IMR-90 (cell line): ENCODE measurements around the gene ESRP2. TPM values are rescaled to one million over a fixed set of nuclear protein-coding genes. Genes with fewer than 3 reads are reported as not detected.

Experiments
- ATAC-seq: fragments of 200-7000 bp; cut with Tn5 transposase; 2 replicates; pipeline ENCODE4 v1.9.1; 2020; ENCODE audit warnings: low read depth, mild to moderate bottlenecking, moderate library complexity
- BruUV-seq: library from RNA; stranded (reverse); fragments of 400-500 nt; replicated peaks from 2 replicates; lab custom pipeline; 2021; lab: Mats Ljungman, UMichigan
- CTCF ChIA-PET: fragments of 300-600 bp; formaldehyde crosslinking; extraction: SDS; loops from one replicate; lab custom pipeline; 2021; ENCODE audit warnings: antibody characterized with exemption; lab: Yijun Ruan, JAX
- POLR2A ChIA-PET: fragments of 300-600 bp; sonication (Branson Sonifier 250); formaldehyde crosslinking; loops from one replicate; lab custom pipeline; 2022; ENCODE audit warnings: antibody characterized with exemption; ENCODE audit not compliant: unreplicated experiment; lab: Charles Lee
- DNase-seq: peaks from one replicate; pipeline ENCODE4 v3.0.0; 2013
- H2AFZ ChIP-seq: replicated peaks from 2 replicates; pipeline ENCODE3; 2013; ENCODE audit warnings: low read length, mild to moderate bottlenecking; ENCODE audit not compliant: poor library complexity
- H2AK5ac ChIP-seq: 2 replicates; pipeline ENCODE4 v1.6.1; 2013; ENCODE audit warnings: low read depth, low read length, inconsistent platforms
- H2AK9ac ChIP-seq: replicated peaks from 2 replicates; pipeline ENCODE3; 2013; ENCODE audit warnings: mild to moderate bottlenecking, low read depth, low read length, moderate library complexity; ENCODE audit not compliant: poor library complexity
- H2BK120ac ChIP-seq: 2 replicates; pipeline ENCODE4 v1.6.1; 2013; ENCODE audit warnings: low read depth, low read length, inconsistent platforms
- H2BK15ac ChIP-seq: 3 replicates; pipeline ENCODE4 v1.6.1; 2013; ENCODE audit warnings: low read depth, low read length, inconsistent platforms
- H2BK20ac ChIP-seq: 2 replicates; pipeline ENCODE4 v1.6.1; 2013; ENCODE audit warnings: low read depth, mild to moderate bottlenecking, inconsistent platforms, low read length, moderate library complexity
- H2BK5ac ChIP-seq: 2 replicates; pipeline ENCODE4 v1.6.1; 2013; ENCODE audit warnings: mild to moderate bottlenecking, low read depth, low read length, inconsistent platforms; ENCODE audit not compliant: poor library complexity, severe bottlenecking
- H3K14ac ChIP-seq: replicated peaks from 2 replicates; pipeline ENCODE4 v1.6.1; 2013; ENCODE audit warnings: low read depth, low read length, inconsistent platforms
- H3K18ac ChIP-seq: 2 replicates; pipeline ENCODE4 v1.6.1; 2013; ENCODE audit warnings: low read depth, low read length, control low read depth
- H3K23ac ChIP-seq: 2 replicates; pipeline ENCODE4 v1.6.1; 2013; ENCODE audit warnings: low read depth, low read length, inconsistent platforms
- H3K27ac ChIP-seq: 2 replicates; pipeline ENCODE4 v1.5.1; 2013; ENCODE audit warnings: mild to moderate bottlenecking, control low read depth, low read length; ENCODE audit not compliant: insufficient read depth
- H3K27me3 ChIP-seq: 2 replicates; pipeline ENCODE4 v1.6.1; 2013; ENCODE audit warnings: low read length; ENCODE audit not compliant: control insufficient read depth, insufficient read depth
- H3K36me3 ChIP-seq: 2 replicates; pipeline ENCODE4 v1.6.1; 2013; ENCODE audit warnings: low read length, mixed read lengths; ENCODE audit not compliant: control insufficient read depth, insufficient read depth
- H3K4ac ChIP-seq: 2 replicates; pipeline ENCODE4 v1.6.1; 2013; ENCODE audit warnings: low read depth, low read length, inconsistent platforms
- H3K4me1 ChIP-seq: 2 replicates; pipeline ENCODE4 v1.6.1; 2013; ENCODE audit warnings: low read length, mixed read lengths; ENCODE audit not compliant: control insufficient read depth, insufficient read depth
- H3K4me2 ChIP-seq: 2 replicates; pipeline ENCODE4 v1.6.1; 2013; ENCODE audit warnings: low read depth, mild to moderate bottlenecking, control low read depth, low read length, moderate library complexity
- H3K4me3 ChIP-seq: 2 replicates; pipeline ENCODE4 v1.5.1; 2013; ENCODE audit warnings: low read depth, mild to moderate bottlenecking, control low read depth, low read length, moderate library complexity; ENCODE audit not compliant: insufficient read depth
- H3K56ac ChIP-seq: 2 replicates; pipeline ENCODE4 v1.6.1; 2013; ENCODE audit warnings: low read length, inconsistent platforms; ENCODE audit not compliant: insufficient read depth; ENCODE audit errors: extremely low read depth
- H3K79me1 ChIP-seq, 2 experiments: 2 replicates each; pipeline ENCODE4 v1.6.1; 2013; ENCODE audit warnings: low read length in 2 of 2, inconsistent platforms in 1 of 2, low read depth in 1 of 2
- H3K9ac ChIP-seq: 2 replicates; pipeline ENCODE4 v1.6.1; 2013; ENCODE audit warnings: low read depth, low read length, control low read depth
- H3K9me1 ChIP-seq: 2 replicates; pipeline ENCODE4 v1.6.1; 2013; ENCODE audit warnings: low read length, inconsistent platforms; ENCODE audit not compliant: insufficient read depth
- H3K9me3 ChIP-seq: 2 replicates; pipeline ENCODE4 v1.6.1; 2013; ENCODE audit warnings: low read length; ENCODE audit not compliant: control insufficient read depth, insufficient read depth
- H4K20me1 ChIP-seq: 2 replicates; pipeline ENCODE4 v1.6.1; 2013; ENCODE audit warnings: low read length, inconsistent platforms; ENCODE audit not compliant: insufficient read depth
- H4K5ac ChIP-seq: 2 replicates; pipeline ENCODE4 v1.6.1; 2013; ENCODE audit warnings: mild to moderate bottlenecking, low read depth, low read length, control low read depth
- H4K8ac ChIP-seq, 2 experiments: 2 replicates each; pipeline ENCODE4 v1.6.1; 2013; ENCODE audit warnings: low read depth in 2 of 2, low read length in 2 of 2, control low read depth in 1 of 2, inconsistent platforms in 1 of 2
- H4K91ac ChIP-seq: 2 replicates; pipeline ENCODE4 v1.6.1; 2013; ENCODE audit warnings: low read depth, low read length, inconsistent platforms; ENCODE audit not compliant: insufficient read depth
- BHLHE40 ChIP-seq: fragments of 150-350 bp; IDR thresholded peaks from 2 replicates; pipeline ENCODE4 v1.6.1; 2016; ENCODE audit warnings: mild to moderate bottlenecking, low read depth, low read length
- CEBPB ChIP-seq: IDR thresholded peaks from 2 replicates; pipeline ENCODE4 v1.6.1; 2012; ENCODE audit warnings: low read depth, low read length, improper control_type of control experiment
- CHD1 ChIP-seq: IDR thresholded peaks from 2 replicates; pipeline ENCODE4 v1.6.1; 2012; ENCODE audit warnings: low read depth, low read length, improper control_type of control experiment
- FOS ChIP-seq: fragments of 150-350 bp; IDR thresholded peaks from 2 replicates; pipeline ENCODE4 v1.6.1; 2016; ENCODE audit warnings: low read depth, low read length
- MAFK ChIP-seq: IDR thresholded peaks from 2 replicates; pipeline ENCODE4 v1.6.1; 2012; ENCODE audit warnings: low read depth, low read length, improper control_type of control experiment
- MAZ ChIP-seq: IDR thresholded peaks from 2 replicates; pipeline ENCODE4 v1.6.1; 2012; ENCODE audit warnings: low read depth, mild to moderate bottlenecking, low read length, improper control_type of control experiment, moderate library complexity, borderline replicate concordance
- MXI1 ChIP-seq: IDR thresholded peaks from 2 replicates; pipeline ENCODE4 v1.6.1; 2012; ENCODE audit warnings: low read depth, mild to moderate bottlenecking, low read length, moderate library complexity, borderline replicate concordance
- NFE2L2 ChIP-seq: fragments of 150-350 bp; IDR thresholded peaks from 2 replicates; pipeline ENCODE4 v1.6.1; 2016; ENCODE audit warnings: low read depth, mild to moderate bottlenecking, low read length
- RCOR1 ChIP-seq: IDR thresholded peaks from 2 replicates; pipeline ENCODE4 v1.6.1; 2012; ENCODE audit warnings: mild to moderate bottlenecking, low read length, improper control_type of control experiment; ENCODE audit not compliant: insufficient replicate concordance
- RFX5 ChIP-seq: IDR thresholded peaks from 2 replicates; pipeline ENCODE4 v1.8.0; 2012; ENCODE audit warnings: low read depth, mild to moderate bottlenecking, low read length, moderate library complexity
- SMC3 ChIP-seq: fragments of 150-350 bp; IDR thresholded peaks from 2 replicates; pipeline ENCODE4 v1.6.1; 2016; ENCODE audit warnings: low read depth, mild to moderate bottlenecking, antibody characterized with exemption, low read length, moderate library complexity
- WGBS, 2 experiments: methylation state at CpG; one replicate each; pipeline versions ENCODE4 v1.1.5 to v1.1.7; 2013; ENCODE audit warnings: missing lambda C conversion rate in 2 of 2; ENCODE audit not compliant: insufficient read length in 1 of 2; ENCODE audit errors: extremely low coverage in 2 of 2; 5-methylcytosine and 5-hydroxymethylcytosine counted together
- dilution Hi-C: fragments of 300-500 bp; cut with HindIII; formaldehyde crosslinking; loops from one replicate; pipeline ENCODE4 v1.14.3; 2018; ENCODE audit warnings: low sequenced_read_pairs; ENCODE audit not compliant: unreplicated experiment
- in situ Hi-C: fragments of 300-500 bp; cut with MboI; formaldehyde crosslinking; loops from 3 replicates; pipeline ENCODE4 v1.14.3; 2019; ENCODE audit warnings: low sequenced_read_pairs, inconsistent platforms, mixed read lengths
- intact Hi-C: fragments of 100-400 bp; cut with micrococcal nuclease; formaldehyde crosslinking; loops from 2 replicates; pipeline ENCODE4 v1.10.0; 2022
- polyA plus RNA-seq, 3 experiments: library from polyadenylated mRNA; depleted of rRNA; stranded (reverse); fragments of >200 nt; gene quantifications; 2 replicates each; pipeline ENCODE4 v1.2.3, GENCODE V29; 2012; ENCODE audit warnings: low replicate concordance in 1 of 3
- total RNA-seq: library from RNA; depleted of rRNA; stranded (reverse); fragments of >200 nt; gene quantifications from 2 replicates; pipeline ENCODE4 v1.2.3, GENCODE V29; 2012
- TF ChIP-seq, protein P1 (sequence below): conservative IDR thresholded peaks from 2 replicates; pipeline ENCODE4 v1.5.1; 2012; ENCODE audit warnings: mild to moderate bottlenecking, low read depth, low read length, improper control_type of control experiment
- TF ChIP-seq, protein P2 (sequence below): fragments of 150-350 bp; IDR thresholded peaks from 2 replicates; pipeline ENCODE4 v1.6.1; 2017; ENCODE audit warnings: mild to moderate bottlenecking, antibody characterized with exemption, low read length, low read depth

Gene ESRP2
- total and polyA plus RNA-seq, 2 of the 4 experiments (the other 2 are of a cell fraction), result 0.07 TPM; not detected in 1

- in situ Hi-C loops, result no loop called here
- POLR2A ChIA-PET, result no interaction called here
Observed at GRCh38 chr16:68206245-68206644, 29.7 kb downstream of the ESRP2 start.

More at GRCh38 chr16:68206245-68206644, 29.7 kb downstream of the ESRP2 start:
- intact Hi-C loops (no loop called here), dilution Hi-C loops (no loop called here)
- H3K9ac ChIP-seq, result no peak overlapping the region
- H2AK5ac ChIP-seq, result no peak overlapping the region
- H2BK15ac ChIP-seq, result no peak overlapping the region
- no peaks in the 10 kb centered on the region for H3K27me3 ChIP-seq
- no peak overlapping the region for H3K18ac ChIP-seq
- H3K14ac ChIP-seq, result no peak overlapping the region
- no TSS peak for BruUV-seq
- H3K27ac ChIP-seq, result no peak overlapping the region
- no peak overlapping the region for H4K8ac ChIP-seq
- no CpG with 5 or more reads among the region's 2 CpGs for WGBS, 2 experiments
- no peak overlapping the region for H2BK120ac ChIP-seq
- H4K91ac ChIP-seq, result no peak overlapping the region
- H4K5ac ChIP-seq, result no peak overlapping the region
- H3K56ac ChIP-seq, result no peak overlapping the region
- H3K9me3 ChIP-seq, result no peaks in the 10 kb centered on the region
- H3K36me3 ChIP-seq, result no peaks in the 10 kb centered on the region
- H2BK5ac ChIP-seq, result no peak overlapping the region
- no peak overlapping the region for H3K4me2 ChIP-seq
- no peak for TF ChIP-seq SMC3
- TF ChIP-seq RFX5, result no peak
- no peak for TF ChIP-seq RCOR1
- no peak for TF ChIP-seq CEBPB
- TF ChIP-seq, protein P1, sequence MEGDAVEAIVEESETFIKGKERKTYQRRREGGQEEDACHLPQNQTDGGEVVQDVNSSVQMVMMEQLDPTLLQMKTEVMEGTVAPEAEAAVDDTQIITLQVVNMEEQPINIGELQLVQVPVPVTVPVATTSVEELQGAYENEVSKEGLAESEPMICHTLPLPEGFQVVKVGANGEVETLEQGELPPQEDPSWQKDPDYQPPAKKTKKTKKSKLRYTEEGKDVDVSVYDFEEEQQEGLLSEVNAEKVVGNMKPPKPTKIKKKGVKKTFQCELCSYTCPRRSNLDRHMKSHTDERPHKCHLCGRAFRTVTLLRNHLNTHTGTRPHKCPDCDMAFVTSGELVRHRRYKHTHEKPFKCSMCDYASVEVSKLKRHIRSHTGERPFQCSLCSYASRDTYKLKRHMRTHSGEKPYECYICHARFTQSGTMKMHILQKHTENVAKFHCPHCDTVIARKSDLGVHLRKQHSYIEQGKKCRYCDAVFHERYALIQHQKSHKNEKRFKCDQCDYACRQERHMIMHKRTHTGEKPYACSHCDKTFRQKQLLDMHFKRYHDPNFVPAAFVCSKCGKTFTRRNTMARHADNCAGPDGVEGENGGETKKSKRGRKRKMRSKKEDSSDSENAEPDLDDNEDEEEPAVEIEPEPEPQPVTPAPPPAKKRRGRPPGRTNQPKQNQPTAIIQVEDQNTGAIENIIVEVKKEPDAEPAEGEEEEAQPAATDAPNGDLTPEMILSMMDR, result no peak
- TF ChIP-seq NFE2L2, result no peak
- TF ChIP-seq FOS, result no peak
- TF ChIP-seq MAFK, result no peak
- TF ChIP-seq BHLHE40, result no peak
- TF ChIP-seq, protein P2, sequence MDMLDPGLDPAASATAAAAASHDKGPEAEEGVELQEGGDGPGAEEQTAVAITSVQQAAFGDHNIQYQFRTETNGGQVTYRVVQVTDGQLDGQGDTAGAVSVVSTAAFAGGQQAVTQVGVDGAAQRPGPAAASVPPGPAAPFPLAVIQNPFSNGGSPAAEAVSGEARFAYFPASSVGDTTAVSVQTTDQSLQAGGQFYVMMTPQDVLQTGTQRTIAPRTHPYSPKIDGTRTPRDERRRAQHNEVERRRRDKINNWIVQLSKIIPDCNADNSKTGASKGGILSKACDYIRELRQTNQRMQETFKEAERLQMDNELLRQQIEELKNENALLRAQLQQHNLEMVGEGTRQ, result no peak
- TF ChIP-seq MAZ, result no peak
- no peak for TF ChIP-seq MXI1
- TF ChIP-seq CHD1, result no peak
- H2AK9ac ChIP-seq, result no peak overlapping the region
- CTCF ChIA-PET, result no interaction called here
- no peak overlapping the region for H3K4ac ChIP-seq
- H3K23ac ChIP-seq, result no peak overlapping the region
- DNase-seq, result no peak
- no peak overlapping the region for H2BK20ac ChIP-seq
- H4K20me1 ChIP-seq, result peaks cover 3% of the 10 kb centered on the region; the same call in 1 of the 2 replicates
- H3K9me1 ChIP-seq, result peaks cover 7% of the 10 kb centered on the region; the same call in 1 of the 2 replicates
- no peak overlapping the region for H3K4me3 ChIP-seq
- H2AFZ ChIP-seq, result no peak overlapping the region
- ATAC-seq, result no peak
- no peaks in the 10 kb centered on the region for H3K4me1 ChIP-seq
- peaks cover 2 to 11% of the 10 kb centered on the region in 2 experiments; a peak in 3 of 4 replicates for H3K79me1 ChIP-seq
